Stimulated activated CD4-positive, alpha-beta T cell treated with anti-CD3 and anti-CD28 coated beads, Interleukin-1b, Interleukin-23, amount 100 ng/mL, for 24 hours (primary cell): Measurements from ENCODE around the gene NECAP2.

ENCODE experiments used
- DNase-seq, 4 experiments: peaks; one replicate each; pipeline ENCODE4 v3.0.0-alpha.2; 2020; ENCODE audit warnings: low read depth in 4 of 4, low spot score in 1 of 4

Gene NECAP2, protein sequence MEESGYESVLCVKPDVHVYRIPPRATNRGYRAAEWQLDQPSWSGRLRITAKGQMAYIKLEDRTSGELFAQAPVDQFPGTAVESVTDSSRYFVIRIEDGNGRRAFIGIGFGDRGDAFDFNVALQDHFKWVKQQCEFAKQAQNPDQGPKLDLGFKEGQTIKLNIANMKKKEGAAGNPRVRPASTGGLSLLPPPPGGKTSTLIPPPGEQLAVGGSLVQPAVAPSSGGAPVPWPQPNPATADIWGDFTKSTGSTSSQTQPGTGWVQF

GRCh38 chr1:16440470-16441281, at the start of gene NECAP2:
TSS of gene NECAP2 (plus strand) at chr1:16440724. CDS start at chr1:16440762, 38 bp downstream.
- DNase-seq: peak; percentile 91 to 97 (median 94)

GRCh38 chr1:16391411-16391810, 49.1 kb upstream of the NECAP2 start:
- no peak for DNase-seq

GRCh38 chr1:16392740-16393569, 47.6 kb upstream of the NECAP2 start:
- DNase-seq: no peak

- DNase-seq: no peak
Observed at GRCh38 chr1:16393570-16394521, 46.7 kb upstream of the NECAP2 start.

GRCh38 chr1:16394977-16395376, 45.5 kb upstream of the NECAP2 start:
- no peak for DNase-seq

DNA sequence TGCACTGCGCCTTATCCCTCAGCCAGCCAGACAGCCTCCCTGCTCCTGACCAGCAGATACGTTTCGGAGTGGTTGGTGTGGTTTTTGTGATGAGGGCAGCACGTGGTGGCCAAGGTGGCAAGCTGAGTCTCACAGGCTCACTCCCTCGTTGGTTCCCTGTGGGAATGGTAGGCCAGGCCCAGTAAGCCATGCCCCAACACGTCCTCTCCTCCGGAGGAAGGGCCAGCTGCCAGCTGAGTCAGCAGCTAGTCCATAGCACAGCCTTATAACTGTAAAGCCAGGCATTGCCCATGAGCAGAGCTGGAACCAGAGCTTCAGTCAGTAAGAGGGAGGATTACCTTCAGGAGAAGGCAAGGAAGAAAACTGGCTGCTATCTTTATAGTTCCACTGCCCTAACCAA, 43.9 kb upstream of the NECAP2 start:
- DNase-seq: no peak

- no peak for DNase-seq
Observed at GRCh38 chr1:16397120-16397519, 43.4 kb upstream of the NECAP2 start.

GRCh38 chr1:16398371-16398953, 42.1 kb upstream of the NECAP2 start:
- DNase-seq: no peak

GRCh38 chr1:16402742-16403141, 37.8 kb upstream of the NECAP2 start:
- DNase-seq: no peak

DNA sequence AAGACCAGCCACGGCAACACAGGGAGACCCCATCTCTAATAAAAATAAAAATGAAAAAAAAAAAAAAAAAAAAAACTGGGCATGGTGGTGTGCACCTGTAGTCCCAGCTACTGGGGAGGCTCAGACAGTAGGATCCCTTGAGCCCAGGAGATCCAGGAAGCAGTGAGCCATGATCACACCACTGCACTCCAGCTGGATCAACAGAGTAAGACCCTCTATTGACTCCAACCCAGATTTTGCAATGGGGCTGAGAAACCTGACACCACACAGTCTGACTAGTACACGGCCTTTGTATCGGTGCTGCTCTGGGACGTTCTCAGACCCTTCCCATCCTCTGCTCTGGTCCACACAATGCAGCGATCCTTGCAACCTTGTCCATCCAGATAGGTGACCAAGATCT, 35.1 kb upstream of the NECAP2 start:
- DNase-seq: no peak

- no peak for DNase-seq
Observed at GRCh38 chr1:16406868-16407267, 33.7 kb upstream of the NECAP2 start.

GRCh38 chr1:16409536-16410152, 30.9 kb upstream of the NECAP2 start:
- DNase-seq: no peak

DNA sequence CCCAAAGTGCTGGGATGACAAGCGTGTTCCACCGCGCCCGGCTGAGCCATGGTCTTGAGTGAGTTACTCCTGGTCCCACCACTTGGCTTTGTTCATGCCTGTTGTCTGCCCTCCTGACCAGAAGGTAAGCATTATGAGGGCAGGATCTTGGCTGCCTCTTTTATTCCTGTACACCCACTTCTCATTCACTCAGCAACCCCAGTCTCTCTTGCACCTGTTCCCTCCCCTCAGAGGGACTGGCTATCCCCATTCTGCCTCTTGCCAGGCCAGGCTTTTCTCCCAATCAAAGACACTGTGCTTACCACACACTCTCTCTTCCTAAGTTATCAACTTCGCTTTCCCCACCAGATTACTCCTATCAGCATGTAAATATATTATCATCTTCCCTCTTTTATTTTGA, 29.7 kb upstream of the NECAP2 start:
- DNase-seq: no peak

DNA sequence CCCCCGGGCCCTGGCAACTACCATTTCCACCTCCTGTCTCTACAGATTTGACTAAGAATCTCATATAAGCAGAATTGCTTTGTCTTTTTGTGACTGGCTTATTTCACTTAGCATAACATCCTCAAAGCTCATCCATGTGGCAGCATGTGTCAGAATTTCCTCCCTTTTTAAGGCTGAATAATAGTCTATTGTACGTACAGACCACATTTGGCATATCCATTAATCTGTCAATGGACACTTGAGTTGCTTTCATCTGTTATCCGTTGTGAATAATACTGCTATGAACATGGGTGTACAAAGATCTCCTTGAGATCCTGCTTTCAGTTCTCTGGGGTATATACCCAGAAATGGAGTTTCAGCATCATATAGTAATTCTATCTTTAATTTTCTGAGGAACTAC, 27.3 kb upstream of the NECAP2 start:
- DNase-seq: no peak

DNA sequence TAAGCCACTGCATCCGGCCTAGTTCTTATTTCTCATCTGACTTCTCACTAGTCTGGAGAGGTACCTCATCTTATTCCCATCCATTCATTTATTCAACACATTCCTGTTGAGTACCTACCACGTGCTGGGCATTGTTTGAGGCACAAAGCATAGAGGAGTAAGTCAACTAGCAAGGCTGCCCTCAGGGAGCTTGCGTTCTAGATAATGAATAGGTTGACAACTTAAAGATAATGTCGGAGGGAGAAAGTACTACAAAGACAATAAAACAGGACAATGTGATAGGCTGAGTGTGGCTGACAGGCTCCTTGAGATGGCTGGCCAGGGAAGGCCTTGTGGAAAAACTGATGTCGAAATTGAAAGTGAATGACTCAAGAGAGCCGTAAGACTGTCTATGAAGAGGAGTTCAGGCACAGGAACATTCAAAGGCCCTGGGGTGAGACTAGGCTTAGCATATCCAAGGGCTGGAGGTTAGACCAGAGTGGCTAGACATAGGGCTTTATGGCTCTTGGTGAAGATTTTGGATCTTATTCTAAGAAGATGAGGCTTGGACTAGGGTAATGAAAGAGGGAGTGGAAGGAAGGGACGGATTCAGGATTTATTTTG, 21.6 kb upstream of the NECAP2 start:
- no peak for DNase-seq

DNA sequence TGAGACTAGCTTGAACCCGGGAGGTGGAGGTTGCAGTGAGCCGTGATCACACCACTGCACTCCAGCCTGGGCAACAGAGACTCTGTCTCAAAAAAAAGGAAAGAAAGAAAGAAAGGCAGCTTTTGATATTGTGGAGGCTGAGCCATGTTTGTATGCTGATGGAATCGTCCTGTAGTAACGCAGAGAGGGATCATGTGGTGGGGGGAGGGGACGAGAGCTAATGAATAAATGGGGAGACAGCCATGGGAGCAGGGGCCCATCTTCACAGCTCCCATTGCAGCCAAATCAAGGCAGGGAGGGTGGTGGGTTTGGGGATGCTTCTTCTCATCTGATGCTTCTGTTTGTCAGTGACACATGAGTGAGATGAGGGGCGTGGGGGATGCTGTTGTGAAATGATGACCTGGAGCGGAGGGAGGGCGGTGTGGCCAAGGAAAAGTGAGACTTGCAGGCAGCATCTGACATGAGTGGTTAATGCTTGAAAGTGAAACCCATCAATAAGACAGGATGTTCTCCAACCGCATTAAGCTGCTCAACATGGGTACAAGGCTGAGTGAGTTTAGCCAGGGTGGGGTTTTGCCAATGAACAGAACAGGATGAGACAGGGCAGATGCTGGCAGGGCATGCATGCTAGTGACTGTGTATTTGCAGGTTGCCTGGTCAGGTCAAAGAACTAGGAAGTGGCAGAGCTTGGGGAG, 20.0 kb upstream of the NECAP2 start:
- DNase-seq: peak in 3 of 4 experiments; percentile 3 to 56 (median 20)

GRCh38 chr1:16421201-16421600, 19.3 kb upstream of the NECAP2 start:
- DNase-seq: no peak

- DNase-seq: no peak
Observed at GRCh38 chr1:16422041-16422440, 18.5 kb upstream of the NECAP2 start.
